Activated CD4-positive, alpha-beta T cell treated with anti-CD3 and anti-CD28 coated beads for 24 hours (primary cell): ENCODE data around the gene DYNLT5.
"Not testable (repeated sequence)": the region's sequence is repeated elsewhere in the genome, so short reads cannot be mapped to it uniquely, and the experiment has no call there.

Source experiments
- DNase-seq, 2 donors: peaks; one replicate each; pipeline ENCODE4 v3.0.0-alpha.2; 2020; ENCODE audit warnings: low read depth in 2 of 2

The DYNLT5 gene

DNA sequence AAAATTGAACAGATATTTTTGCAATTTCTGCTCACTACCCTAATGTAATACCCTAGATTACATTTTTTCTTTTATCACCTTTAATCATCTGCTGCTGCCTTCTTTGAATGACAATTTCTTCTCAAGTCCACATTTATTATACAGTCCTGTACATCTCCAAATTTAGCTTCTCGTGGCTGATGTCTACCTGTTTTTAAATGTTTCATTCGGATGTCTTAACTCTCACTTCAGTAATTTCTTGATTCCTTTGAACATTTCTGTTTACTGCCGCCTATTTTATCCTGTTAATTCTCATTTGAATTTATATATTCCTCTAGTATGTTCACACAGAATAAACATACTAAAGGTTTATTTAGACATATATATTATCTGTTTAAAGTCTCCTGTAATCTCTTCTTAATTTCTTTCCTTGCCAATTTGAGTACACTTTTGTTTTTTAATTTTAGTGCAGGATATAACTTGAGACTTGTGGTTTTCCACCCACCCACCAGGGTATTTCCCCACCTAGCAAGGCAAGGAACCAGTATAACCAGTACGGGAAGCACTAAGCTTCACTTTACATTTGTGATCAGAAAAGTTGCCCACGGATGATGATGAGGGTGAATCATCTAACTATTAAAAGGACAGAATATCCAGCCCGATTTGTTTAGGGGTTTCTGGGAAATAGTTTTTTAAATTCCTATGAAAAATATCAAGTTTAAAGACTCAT is 36.1 kb downstream of the DYNLT5 start:
- DNase-seq: peak; percentile 29 to 55

DNA sequence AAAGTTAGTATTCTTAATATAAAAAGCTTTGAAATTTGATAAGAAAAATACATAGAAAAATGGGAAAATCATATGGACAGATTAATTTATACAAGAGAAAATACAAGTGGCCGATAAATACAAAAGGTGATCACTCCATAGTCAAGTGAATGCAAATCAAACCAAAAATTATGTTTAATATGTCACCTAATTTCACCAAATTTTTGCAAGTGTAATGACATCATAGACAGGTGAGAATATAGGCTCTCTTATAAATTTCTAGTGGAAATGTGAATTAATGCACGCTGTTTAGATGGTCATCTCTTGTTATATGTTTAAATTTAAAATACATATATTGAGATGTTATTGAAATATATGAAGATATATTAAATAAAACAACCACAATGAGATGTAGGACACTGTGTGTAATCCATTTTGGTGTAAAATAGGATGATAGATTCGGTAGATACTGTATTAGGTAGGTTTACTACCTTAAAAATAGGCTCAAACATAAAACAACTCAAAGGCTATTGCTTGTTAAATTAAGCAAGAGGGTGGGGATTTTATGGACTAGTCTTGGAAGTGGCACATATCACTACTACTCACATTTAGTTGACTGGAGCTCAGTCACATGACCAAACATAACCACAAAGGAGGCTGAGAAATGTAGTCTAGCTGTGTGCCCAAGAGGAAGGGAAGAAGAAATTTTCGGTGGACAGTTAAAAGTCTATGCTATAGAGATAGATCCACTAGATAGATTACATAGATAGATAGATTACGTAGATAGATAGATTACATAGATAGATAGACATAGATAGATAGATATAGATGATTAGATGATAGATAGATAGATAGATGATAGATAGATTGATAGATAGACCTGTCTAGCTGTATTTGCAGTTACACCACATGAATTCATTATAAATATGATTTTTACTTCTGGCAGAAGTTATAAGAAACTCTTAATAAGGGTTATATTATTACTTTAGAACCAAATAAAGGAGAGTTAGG is 39.7 kb downstream of the DYNLT5 start:
- DNase-seq: no peak

DNA sequence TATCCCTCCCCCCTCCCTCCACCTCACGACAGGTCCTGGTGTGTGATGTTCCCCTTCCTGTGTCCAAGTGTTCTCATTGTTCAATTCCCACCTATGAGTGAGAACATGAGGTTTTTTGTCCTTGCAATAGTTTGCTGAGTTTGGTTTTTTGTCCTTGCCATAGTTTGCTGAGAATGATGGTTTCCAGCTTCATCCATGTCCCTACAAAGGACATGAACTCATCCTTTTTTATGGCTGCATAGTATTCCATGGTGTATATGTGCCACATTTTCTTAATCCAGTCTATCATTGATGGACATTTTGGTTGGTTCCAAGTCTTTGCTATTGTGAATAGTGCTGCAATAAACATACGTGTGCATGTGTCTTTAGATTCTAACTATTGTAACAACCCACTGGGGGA is 43.6 kb downstream of the DYNLT5 start:
- DNase-seq: not testable (repeated sequence)

DNA sequence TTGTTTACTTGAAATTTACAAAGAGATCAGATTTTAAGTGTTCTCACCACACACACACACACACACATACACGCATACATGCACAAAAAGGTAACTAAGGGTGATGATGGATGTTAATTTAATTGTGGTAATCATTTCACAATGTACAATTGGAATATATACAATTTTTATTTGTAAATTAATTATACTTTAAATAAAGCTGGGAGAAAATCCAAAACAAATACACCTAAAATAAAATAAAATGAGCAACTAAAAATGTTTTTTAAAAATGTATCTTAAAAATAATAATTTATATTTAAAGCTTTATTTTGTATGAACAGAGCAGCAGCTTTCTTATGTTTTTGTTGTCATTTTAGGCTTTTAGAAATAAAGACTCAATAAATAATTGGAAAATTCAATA is 57.0 kb downstream of the DYNLT5 start:
- no peak for DNase-seq

DNA sequence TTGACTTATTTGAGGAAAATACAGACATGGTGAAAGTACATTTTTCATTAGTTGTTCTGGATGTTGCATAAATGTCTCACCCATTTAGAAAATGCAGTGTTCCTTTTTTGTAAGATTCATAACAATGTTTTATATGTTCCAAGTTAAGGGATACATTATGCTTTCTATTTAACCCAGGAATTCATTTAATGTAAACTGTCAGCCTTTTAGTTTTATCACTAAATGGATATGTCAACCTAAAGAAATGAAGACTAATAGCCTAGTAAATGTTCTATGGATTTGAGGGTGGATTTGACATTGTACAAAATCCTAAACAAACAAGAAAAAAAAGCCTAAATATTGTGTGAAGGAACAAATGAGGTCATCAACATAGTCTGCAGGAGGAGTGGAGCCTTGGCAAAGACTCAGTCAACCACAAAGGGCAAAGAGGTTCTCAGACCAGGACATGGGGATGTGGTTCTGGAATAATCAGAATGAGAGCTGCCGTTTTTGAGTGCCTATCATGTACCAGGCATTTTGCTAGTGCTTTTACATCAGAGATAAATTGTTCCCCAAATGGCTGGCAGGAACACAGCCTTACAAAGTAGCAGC is 57.6 kb downstream of the DYNLT5 start:
- DNase-seq: no peak

DNA sequence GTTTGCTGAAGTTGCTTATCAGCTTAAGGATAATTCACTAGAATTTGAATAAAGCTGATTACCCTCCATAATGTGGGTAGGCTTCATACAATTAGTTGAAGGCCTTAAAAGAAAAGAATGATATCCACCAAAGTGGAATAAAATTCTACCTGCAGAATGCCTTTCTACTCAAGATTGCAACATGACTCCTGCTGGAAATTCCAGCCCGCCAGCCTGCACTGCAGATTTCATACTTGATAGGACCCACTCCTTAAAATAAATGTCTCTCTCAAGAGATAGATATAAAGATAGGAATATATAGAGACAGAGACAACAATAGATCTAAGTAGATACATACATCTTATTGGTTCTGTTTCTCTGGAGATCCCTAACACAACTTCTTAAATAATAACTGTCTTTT is 72.5 kb downstream of the DYNLT5 start:
- no peak for DNase-seq
